ENCODE measurements around the gene RPS15.

GRCh38 chr19:1402411-1403070, 35.7 kb upstream of the RPS15 start:
- TF ChIP-seq, protein P1, sequence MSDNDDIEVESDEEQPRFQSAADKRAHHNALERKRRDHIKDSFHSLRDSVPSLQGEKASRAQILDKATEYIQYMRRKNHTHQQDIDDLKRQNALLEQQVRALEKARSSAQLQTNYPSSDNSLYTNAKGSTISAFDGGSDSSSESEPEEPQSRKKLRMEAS (IDR thresholded peaks at IDR 0.05; ENCODE audit: low read depth) = no peak
- TF ChIP-seq POLR2AphosphoS5 (IDR thresholded peaks at IDR 0.05; ENCODE audit: low read depth, low read length) (no peak), CTCF (IDR thresholded peaks at IDR 0.05) (no peak), REST (IDR thresholded peaks at IDR 0.05; ENCODE audit: low read depth, low read length) (no peak), SMC3 (IDR thresholded peaks at IDR 0.05; ENCODE audit: low read depth, low read length) (no peak), TEAD4 (IDR thresholded peaks at IDR 0.05; ENCODE audit: borderline replicate concordance, insufficient read depth) (no peak), GATA2 (CRISPR knock-in tag; IDR thresholded peaks at IDR 0.05) (no peak)
- TF ChIP-seq, protein P2, sequence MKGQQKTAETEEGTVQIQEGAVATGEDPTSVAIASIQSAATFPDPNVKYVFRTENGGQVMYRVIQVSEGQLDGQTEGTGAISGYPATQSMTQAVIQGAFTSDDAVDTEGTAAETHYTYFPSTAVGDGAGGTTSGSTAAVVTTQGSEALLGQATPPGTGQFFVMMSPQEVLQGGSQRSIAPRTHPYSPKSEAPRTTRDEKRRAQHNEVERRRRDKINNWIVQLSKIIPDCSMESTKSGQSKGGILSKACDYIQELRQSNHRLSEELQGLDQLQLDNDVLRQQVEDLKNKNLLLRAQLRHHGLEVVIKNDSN (IDR thresholded peaks at IDR 0.05; ENCODE audit: borderline replicate concordance, low read depth) = no peak

All from SK-N-SH (cell line).